ENCODE measurements around the gene TK1.

DNA sequence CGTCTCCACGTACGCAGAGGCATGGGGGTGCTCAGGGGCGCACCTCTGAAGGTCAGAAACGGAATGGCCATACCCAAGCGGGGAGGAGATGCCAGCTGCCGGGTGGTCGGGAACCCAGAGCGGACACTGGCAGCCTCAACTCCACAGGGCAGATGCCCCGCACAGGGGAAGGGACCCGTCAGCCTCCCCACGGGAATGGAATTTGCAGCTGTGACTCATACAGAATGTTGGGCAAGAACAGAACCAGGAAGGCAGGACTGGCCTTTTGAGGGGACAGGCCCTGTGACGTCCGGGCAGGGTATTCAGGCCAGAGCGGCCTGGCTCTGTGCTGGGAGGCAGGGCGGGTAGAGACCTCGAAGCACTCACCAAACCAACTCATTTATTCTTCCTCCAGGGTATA is 7.5 kb downstream of the TK1 start:
- TF ChIP-seq, protein P1, sequence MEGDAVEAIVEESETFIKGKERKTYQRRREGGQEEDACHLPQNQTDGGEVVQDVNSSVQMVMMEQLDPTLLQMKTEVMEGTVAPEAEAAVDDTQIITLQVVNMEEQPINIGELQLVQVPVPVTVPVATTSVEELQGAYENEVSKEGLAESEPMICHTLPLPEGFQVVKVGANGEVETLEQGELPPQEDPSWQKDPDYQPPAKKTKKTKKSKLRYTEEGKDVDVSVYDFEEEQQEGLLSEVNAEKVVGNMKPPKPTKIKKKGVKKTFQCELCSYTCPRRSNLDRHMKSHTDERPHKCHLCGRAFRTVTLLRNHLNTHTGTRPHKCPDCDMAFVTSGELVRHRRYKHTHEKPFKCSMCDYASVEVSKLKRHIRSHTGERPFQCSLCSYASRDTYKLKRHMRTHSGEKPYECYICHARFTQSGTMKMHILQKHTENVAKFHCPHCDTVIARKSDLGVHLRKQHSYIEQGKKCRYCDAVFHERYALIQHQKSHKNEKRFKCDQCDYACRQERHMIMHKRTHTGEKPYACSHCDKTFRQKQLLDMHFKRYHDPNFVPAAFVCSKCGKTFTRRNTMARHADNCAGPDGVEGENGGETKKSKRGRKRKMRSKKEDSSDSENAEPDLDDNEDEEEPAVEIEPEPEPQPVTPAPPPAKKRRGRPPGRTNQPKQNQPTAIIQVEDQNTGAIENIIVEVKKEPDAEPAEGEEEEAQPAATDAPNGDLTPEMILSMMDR (IDR thresholded peaks at IDR 0.05): no peak
- peak in 1 of 4 donors; percentile 40 for TF ChIP-seq POLR2A (IDR thresholded peaks at IDR 0.05)

Measured in esophagus squamous epithelium (tissue), 4 donors.